BLaER1 treated with 17β-estradiol and CSF1 and Interleukin-3, amounts not matched to agents 10 nM and 100 nM (cell line): ENCODE measurements around the gene CDC42BPA.
"Not testable (repeated sequence)": the region's sequence is repeated elsewhere in the genome, so short reads cannot be mapped to it uniquely, and the experiment has no call there.

Source experiments
- H3K27ac ChIP-seq, 11 experiments: shearing (Covaris generic); formaldehyde crosslinking; 2 replicates each; pipeline ENCODE4 v1.8.1; 2022
- H3K27me3 ChIP-seq, 11 experiments: shearing (Covaris generic); formaldehyde crosslinking; 2 replicates each; pipeline ENCODE4 v1.8.1; 2022
- H3K36me3 ChIP-seq, 11 experiments: shearing (Covaris generic); formaldehyde crosslinking; 2 replicates each; pipeline ENCODE4 v1.8.1; 2022
- H3K4me1 ChIP-seq, 10 experiments: shearing (Covaris generic); formaldehyde crosslinking; 2 replicates each; pipeline ENCODE4 v1.8.1; 2022
- H3K4me2 ChIP-seq, 11 experiments: shearing (Covaris generic); formaldehyde crosslinking; 2 replicates each; pipeline ENCODE4 v1.8.1; 2022
- H3K4me3 ChIP-seq, 10 experiments: shearing (Covaris generic); formaldehyde crosslinking; 2 replicates each; pipeline ENCODE4 v1.8.1; 2022
- H3K9ac ChIP-seq, 11 experiments: shearing (Covaris generic); formaldehyde crosslinking; 2 replicates each; pipeline ENCODE4 v1.8.1; 2022
- H3K9me3 ChIP-seq, 11 experiments: shearing (Covaris generic); formaldehyde crosslinking; replicated peaks in 1 of 11; 2 replicates each; pipeline ENCODE4 v1.8.1; 2022
- H4K20me1 ChIP-seq, 11 experiments: shearing (Covaris generic); formaldehyde crosslinking; 2 replicates each; pipeline ENCODE4 v1.8.1; 2022
- Cebpa-rat ChIP-seq, 11 experiments: shearing (Covaris generic); IDR thresholded peaks; 2 replicates each; pipeline ENCODE4 v1.8.1; 2022

Gene CDC42BPA

DNA sequence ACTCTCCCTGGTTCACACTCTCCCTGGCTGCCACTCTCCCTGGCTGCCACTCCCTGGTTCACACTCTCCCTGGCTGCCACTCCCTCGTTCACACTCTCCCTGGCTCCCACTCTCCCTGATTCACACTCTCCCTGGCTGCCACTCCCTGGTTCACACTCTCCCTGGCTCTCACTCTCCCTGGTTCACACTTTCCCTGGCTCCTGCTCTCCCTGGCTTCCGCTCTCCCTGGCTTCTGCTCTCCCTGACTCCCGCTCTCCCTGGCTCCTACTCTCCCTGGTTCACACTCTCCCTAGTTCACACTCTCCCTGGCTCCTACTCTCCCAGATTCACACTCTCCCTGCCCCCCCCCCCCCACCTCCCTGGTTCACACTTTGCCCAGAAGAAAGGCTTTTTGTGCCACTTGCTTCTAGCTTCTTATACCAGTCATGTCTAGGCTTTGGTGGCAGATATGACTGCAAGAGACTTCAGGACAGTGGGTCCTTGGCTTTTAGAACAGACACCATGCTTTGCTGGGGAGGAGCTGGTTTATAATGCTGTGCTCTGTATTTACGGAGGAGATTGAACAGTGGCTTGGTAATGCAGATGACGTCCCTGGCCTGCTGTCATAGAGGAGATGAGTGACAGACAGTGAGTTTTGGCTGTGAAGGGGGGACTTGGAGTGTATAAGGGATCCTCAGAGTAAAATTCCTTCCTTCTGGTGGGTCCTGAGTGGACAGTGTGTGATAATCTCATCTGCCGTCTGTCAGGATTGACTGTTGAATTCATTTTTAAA is 361.2 kb downstream of the CDC42BPA start:
- H3K27ac ChIP-seq = no peak overlapping the region
- no peak overlapping the region for H3K9ac ChIP-seq
- H3K36me3 ChIP-seq = peaks cover 0 to 46% (median 23%) of the 10 kb centered on the region in 11 experiments; a peak in 17 of 22 replicates
- H3K4me3 ChIP-seq = no peak overlapping the region
- H3K27me3 ChIP-seq = no peaks in the 10 kb centered on the region
- no peak overlapping the region for H3K4me2 ChIP-seq
- H4K20me1 ChIP-seq = peaks cover 0 to 15% (median 2%) of the 10 kb centered on the region in 11 experiments; a peak in 6 of 22 replicates
- peaks cover 49 to 71% (median 67%) of the 10 kb centered on the region in 11 experiments for H3K9me3 ChIP-seq
- no peak for TF ChIP-seq Cebpa-rat (IDR thresholded peaks at IDR 0.05)
- peaks cover 0 to 36% (median 33%) of the 10 kb centered on the region in 10 experiments; a peak in 16 of 20 replicates for H3K4me1 ChIP-seq

DNA sequence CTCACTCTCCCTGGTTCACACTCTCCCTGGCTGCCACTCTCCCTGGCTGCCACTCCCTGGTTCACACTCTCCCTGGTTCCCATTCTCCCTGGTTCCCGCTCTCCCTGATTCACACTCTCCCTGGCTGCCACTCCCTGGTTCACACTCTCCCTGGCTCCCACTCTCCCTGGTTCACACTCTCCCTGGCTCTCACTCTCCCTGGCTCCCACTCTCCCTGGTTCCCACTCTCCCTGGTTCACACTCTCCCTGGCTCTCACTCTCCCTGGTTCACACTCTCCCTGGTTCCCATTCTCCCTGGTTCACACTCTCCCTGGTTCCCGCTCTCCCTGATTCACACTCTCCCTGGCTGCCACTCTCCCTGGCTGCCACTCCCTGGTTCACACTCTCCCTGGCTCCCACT is 362.4 kb downstream of the CDC42BPA start:
- H3K4me2 ChIP-seq, H3K9ac ChIP-seq, H3K27me3 ChIP-seq, H3K4me3 ChIP-seq, H3K27ac ChIP-seq: not testable (repeated sequence)
- Histone ChIP-seq H3K4me1 (peaks cover 0 to 33% (median 21%) of the 10 kb centered on the region in 10 experiments; a peak in 14 of 20 replicates), H3K9me3 (peaks cover 49 to 66% (median 62%) of the 10 kb centered on the region in 11 experiments), H3K36me3 (peaks cover 0 to 44% (median 23%) of the 10 kb centered on the region in 11 experiments; a peak in 17 of 22 replicates), H4K20me1 (peaks cover 0 to 27% (median 8%) of the 10 kb centered on the region in 11 experiments; a peak in 9 of 22 replicates)

GRCh38 chr1:226954777-226955176 is 363.5 kb downstream of the CDC42BPA start:
- peaks cover 0 to 37% (median 10%) of the 10 kb centered on the region in 11 experiments; a peak in 9 of 22 replicates for H4K20me1 ChIP-seq
- H3K4me3 ChIP-seq = no peak overlapping the region
- peaks cover 46 to 55% (median 51%) of the 10 kb centered on the region in 11 experiments for H3K9me3 ChIP-seq
- peaks cover 0 to 41% (median 22%) of the 10 kb centered on the region in 11 experiments; a peak in 17 of 22 replicates for H3K36me3 ChIP-seq
- H3K4me2 ChIP-seq = no peak overlapping the region
- no peaks in the 10 kb centered on the region for H3K27me3 ChIP-seq
- peaks cover 0 to 33% (median 20%) of the 10 kb centered on the region in 10 experiments; a peak in 14 of 20 replicates for H3K4me1 ChIP-seq
- TF ChIP-seq Cebpa-rat (IDR thresholded peaks at IDR 0.05) = no peak
- no peak overlapping the region for H3K27ac ChIP-seq
- H3K9ac ChIP-seq = no peak overlapping the region

DNA sequence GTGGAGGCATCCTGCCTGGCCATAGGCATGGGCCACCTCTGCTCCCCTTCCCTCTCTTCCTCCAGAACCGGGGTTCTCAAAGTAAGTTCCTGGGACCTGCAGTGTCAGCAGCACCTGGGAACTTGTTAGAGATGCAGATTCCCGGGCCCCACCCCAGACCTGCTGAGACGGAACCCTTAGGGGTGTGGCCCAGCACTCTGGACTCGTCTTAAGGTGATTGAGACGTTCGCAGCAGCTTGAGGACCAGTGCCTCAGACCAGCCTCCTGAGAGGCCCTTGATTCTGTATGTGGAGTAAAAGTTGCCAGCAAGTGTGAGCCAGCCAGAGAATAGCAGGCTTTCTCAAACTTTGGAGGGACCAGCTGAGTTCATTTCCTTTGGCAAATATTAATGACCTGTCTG is 364.0 kb downstream of the CDC42BPA start:
- peak overlapping the region in 4 of 11 experiments; percentile 9 to 27 (median 23); a peak in 4 of 22 replicates for H3K4me2 ChIP-seq
- peaks cover 0 to 41% (median 20%) of the 10 kb centered on the region in 11 experiments; a peak in 17 of 22 replicates for H3K36me3 ChIP-seq
- no peak overlapping the region for H3K27ac ChIP-seq
- peaks cover 0 to 40% (median 10%) of the 10 kb centered on the region in 11 experiments; a peak in 9 of 22 replicates for H4K20me1 ChIP-seq
- H3K4me1 ChIP-seq = peaks cover 0 to 33% (median 20%) of the 10 kb centered on the region in 10 experiments; a peak in 14 of 20 replicates
- no peak overlapping the region for H3K4me3 ChIP-seq
- H3K9me3 ChIP-seq = peaks cover 42 to 50% (median 47%) of the 10 kb centered on the region in 11 experiments
- no peak for TF ChIP-seq Cebpa-rat (IDR thresholded peaks at IDR 0.05)
- H3K9ac ChIP-seq = no peak overlapping the region
- no peaks in the 10 kb centered on the region for H3K27me3 ChIP-seq

DNA sequence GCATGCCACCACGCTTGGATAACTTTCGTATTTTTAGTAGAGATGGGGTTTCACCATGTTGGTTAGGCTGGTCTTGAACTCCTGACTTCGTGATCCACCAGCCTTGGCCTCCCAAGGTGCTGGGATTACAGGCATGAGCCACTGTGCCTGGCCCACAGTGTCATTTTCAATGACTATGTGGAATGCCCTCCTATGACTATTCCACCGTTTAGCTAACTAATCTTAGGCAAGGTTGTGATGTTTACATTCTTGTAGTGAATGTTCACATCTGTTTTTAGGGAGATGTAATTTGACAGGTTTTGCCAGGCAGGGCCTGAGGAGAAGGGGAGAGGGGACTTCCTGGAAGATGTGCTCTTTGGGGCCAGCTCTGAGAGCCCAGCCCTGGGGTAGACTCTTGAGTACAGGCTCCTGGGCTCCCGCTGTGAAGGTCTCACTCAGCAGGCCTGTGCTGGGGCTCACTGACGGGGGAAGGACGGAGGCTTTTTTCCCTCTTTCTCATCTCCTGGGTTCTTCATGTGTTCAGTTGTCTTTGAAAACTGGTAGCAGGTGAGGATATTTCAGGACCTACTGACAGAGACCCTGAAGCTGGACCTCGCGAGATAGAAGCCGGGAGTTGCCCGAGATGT is 365.0 kb downstream of the CDC42BPA start:
- H4K20me1 ChIP-seq = peaks cover 0 to 47% (median 10%) of the 10 kb centered on the region in 11 experiments; a peak in 9 of 22 replicates
- no peak overlapping the region for H3K4me3 ChIP-seq
- H3K27ac ChIP-seq = 0 out of 22 replicates have a peak overlapping the region, but pooled peaks of 1 of the 11 experiments have one; percentile 0
- H3K4me1 ChIP-seq = peaks cover 0 to 33% (median 20%) of the 10 kb centered on the region in 10 experiments; a peak in 14 of 20 replicates
- peaks cover 32 to 40% (median 37%) of the 10 kb centered on the region in 11 experiments for H3K9me3 ChIP-seq
- peak overlapping the region in 5 of 11 experiments; percentile 7 to 27 (median 20); a peak in 5 of 22 replicates for H3K4me2 ChIP-seq
- no peak overlapping the region for H3K9ac ChIP-seq
- TF ChIP-seq Cebpa-rat (IDR thresholded peaks at IDR 0.05) = no peak
- no peaks in the 10 kb centered on the region for H3K27me3 ChIP-seq
- H3K36me3 ChIP-seq = peaks cover 0 to 40% (median 11%) of the 10 kb centered on the region in 11 experiments; a peak in 15 of 22 replicates

DNA sequence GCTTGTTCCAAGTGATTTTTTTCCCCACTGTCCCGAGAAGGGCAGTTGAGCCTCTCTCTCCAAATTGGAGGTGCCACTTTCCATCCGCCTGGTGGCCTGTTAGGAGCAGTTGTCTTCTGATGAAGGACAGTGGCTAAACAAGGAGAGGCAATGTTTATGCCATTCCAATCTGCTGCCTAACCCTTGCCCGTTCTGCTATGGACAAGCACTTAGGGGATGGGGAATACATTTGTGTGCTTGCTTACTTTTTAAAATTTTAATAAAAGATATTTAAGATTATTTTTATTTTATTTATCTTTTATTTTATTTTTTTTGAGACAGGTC is 366.2 kb downstream of the CDC42BPA start:
- Histone ChIP-seq H3K27me3 (no peaks in the 10 kb centered on the region), H3K4me3 (no peak overlapping the region), H3K36me3 (peaks cover 0 to 31% (median 6%) of the 10 kb centered on the region in 11 experiments; a peak in 9 of 22 replicates), H3K9ac (no peak overlapping the region), H3K27ac (no peak overlapping the region), H3K4me2 (no peak overlapping the region; a peak in 1 of 22 replicates), H3K9me3 (peaks cover 22 to 34% (median 30%) of the 10 kb centered on the region in 11 experiments), H3K4me1 (peaks cover 0 to 33% (median 20%) of the 10 kb centered on the region in 10 experiments; a peak in 14 of 20 replicates), H4K20me1 (peaks cover 0 to 56% (median 10%) of the 10 kb centered on the region in 11 experiments; a peak in 9 of 22 replicates)
- TF ChIP-seq Cebpa-rat (IDR thresholded peaks at IDR 0.05) = no peak

GRCh38 chr1:226951286-226952117 is 366.8 kb downstream of the CDC42BPA start:
- no peak overlapping the region for H3K4me3 ChIP-seq
- no peak for TF ChIP-seq Cebpa-rat (IDR thresholded peaks at IDR 0.05)
- H3K4me2 ChIP-seq = no peak overlapping the region; a peak in 1 of 22 replicates
- no peak overlapping the region for H3K27ac ChIP-seq
- no peak overlapping the region for H3K9ac ChIP-seq
- H3K27me3 ChIP-seq = no peaks in the 10 kb centered on the region
- H4K20me1 ChIP-seq = peaks cover 0 to 62% (median 10%) of the 10 kb centered on the region in 11 experiments; a peak in 9 of 22 replicates
- H3K4me1 ChIP-seq = peaks cover 0 to 33% (median 20%) of the 10 kb centered on the region in 10 experiments; a peak in 14 of 20 replicates
- peaks cover 16 to 29% (median 25%) of the 10 kb centered on the region in 11 experiments for H3K9me3 ChIP-seq
- H3K36me3 ChIP-seq = peaks cover 0 to 31% (median 6%) of the 10 kb centered on the region in 11 experiments; a peak in 10 of 22 replicates

- peaks cover 0 to 68% (median 13%) of the 10 kb centered on the region in 11 experiments; a peak in 9 of 22 replicates for H4K20me1 ChIP-seq
Measured at GRCh38 chr1:226950871-226951270, 367.4 kb downstream of the CDC42BPA start.

More at GRCh38 chr1:226950871-226951270, 367.4 kb downstream of the CDC42BPA start:
- TF ChIP-seq Cebpa-rat (IDR thresholded peaks at IDR 0.05) = no peak
- H3K4me2 ChIP-seq = no peak overlapping the region
- H3K4me3 ChIP-seq = no peak overlapping the region
- peaks cover 0 to 31% (median 6%) of the 10 kb centered on the region in 11 experiments; a peak in 10 of 22 replicates for H3K36me3 ChIP-seq
- no peak overlapping the region for H3K9ac ChIP-seq
- H3K27me3 ChIP-seq = no peaks in the 10 kb centered on the region
- peaks cover 12 to 24% (median 19%) of the 10 kb centered on the region in 11 experiments for H3K9me3 ChIP-seq
- H3K4me1 ChIP-seq = peaks cover 0 to 33% (median 20%) of the 10 kb centered on the region in 10 experiments; a peak in 14 of 20 replicates
- H3K27ac ChIP-seq = no peak overlapping the region
